Lower leg skin (tissue), 3 donors: ENCODE results near the gene ACSF3.
"Not testable (repeated sequence)": the region's sequence is repeated elsewhere in the genome, so short reads cannot be mapped to it uniquely, and the experiment has no call there.

Experiments
- POLR2A ChIP-seq, 2 donors: fragments of 450-650 bp; IDR thresholded peaks; one replicate each; pipeline ENCODE4 v1.6.1; 2016 to 2017; ENCODE audit warnings: antibody characterized with exemption in 2 of 2, mild to moderate bottlenecking in 1 of 2, moderate library complexity in 1 of 2
- TF ChIP-seq, protein P1 (sequence below), 3 donors: fragments of 450-650 bp; IDR thresholded peaks; one replicate each; pipeline ENCODE4 v1.5.1; 2016; ENCODE audit warnings: antibody characterized with exemption in 3 of 3, mild to moderate bottlenecking in 3 of 3, moderate library complexity in 2 of 3

DNA sequence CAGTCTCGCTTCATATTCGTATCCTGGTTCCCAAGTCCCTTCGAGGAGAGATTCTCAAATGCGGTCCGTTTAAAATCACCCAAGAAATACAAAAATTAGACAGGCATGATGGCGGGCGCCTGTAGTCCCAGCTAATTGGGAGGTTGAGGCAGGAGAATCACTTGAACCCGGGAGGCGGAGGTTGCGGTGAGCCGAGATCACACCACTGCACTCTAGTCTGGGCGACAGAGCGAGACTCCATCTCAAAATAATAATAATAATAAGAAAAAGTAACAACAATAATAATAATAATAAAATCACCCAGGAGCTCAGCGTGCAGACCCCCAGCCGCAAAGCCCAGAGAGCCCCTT is 425 bp upstream of the ACSF3 start:
- TF ChIP-seq, protein P1, sequence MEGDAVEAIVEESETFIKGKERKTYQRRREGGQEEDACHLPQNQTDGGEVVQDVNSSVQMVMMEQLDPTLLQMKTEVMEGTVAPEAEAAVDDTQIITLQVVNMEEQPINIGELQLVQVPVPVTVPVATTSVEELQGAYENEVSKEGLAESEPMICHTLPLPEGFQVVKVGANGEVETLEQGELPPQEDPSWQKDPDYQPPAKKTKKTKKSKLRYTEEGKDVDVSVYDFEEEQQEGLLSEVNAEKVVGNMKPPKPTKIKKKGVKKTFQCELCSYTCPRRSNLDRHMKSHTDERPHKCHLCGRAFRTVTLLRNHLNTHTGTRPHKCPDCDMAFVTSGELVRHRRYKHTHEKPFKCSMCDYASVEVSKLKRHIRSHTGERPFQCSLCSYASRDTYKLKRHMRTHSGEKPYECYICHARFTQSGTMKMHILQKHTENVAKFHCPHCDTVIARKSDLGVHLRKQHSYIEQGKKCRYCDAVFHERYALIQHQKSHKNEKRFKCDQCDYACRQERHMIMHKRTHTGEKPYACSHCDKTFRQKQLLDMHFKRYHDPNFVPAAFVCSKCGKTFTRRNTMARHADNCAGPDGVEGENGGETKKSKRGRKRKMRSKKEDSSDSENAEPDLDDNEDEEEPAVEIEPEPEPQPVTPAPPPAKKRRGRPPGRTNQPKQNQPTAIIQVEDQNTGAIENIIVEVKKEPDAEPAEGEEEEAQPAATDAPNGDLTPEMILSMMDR (IDR thresholded peaks at IDR 0.05) = not testable (repeated sequence)
- not testable (repeated sequence) for TF ChIP-seq POLR2A (IDR thresholded peaks at IDR 0.05)
